GM21737 (cell line): Measurements from ENCODE around the gene KCNK1.

ENCODE experiments used
- ATAC-seq: cut with Tn5 transposase; IDR thresholded peaks from one replicate; pipeline ENCODE4 v1.9.1; 2021; ENCODE audit warnings: mild to moderate bottlenecking, moderate library complexity; ENCODE audit not compliant: unreplicated experiment

KCNK1 gene

GRCh38 chr1:233613252-233614172, at the start of gene KCNK1:
Gene KCNK1, plus strand, starts transcription at chr1:233614106. Its CDS starts 66 bp downstream, at chr1:233614172.
- no peak for ATAC-seq

- ATAC-seq: no peak
Observed at GRCh38 chr1:233565313-233565712, 48.6 kb upstream of the KCNK1 start.

GRCh38 chr1:233566886-233567285, 47.0 kb upstream of the KCNK1 start:
- ATAC-seq: no peak

GRCh38 chr1:233569636-233570035, 44.3 kb upstream of the KCNK1 start:
- ATAC-seq: no peak

GRCh38 chr1:233570216-233570615, 43.7 kb upstream of the KCNK1 start:
- no peak for ATAC-seq

GRCh38 chr1:233570706-233571105, 43.2 kb upstream of the KCNK1 start:
- no peak for ATAC-seq

GRCh38 chr1:233572896-233573295, 41.0 kb upstream of the KCNK1 start:
- no peak for ATAC-seq

- no peak for ATAC-seq
Observed at GRCh38 chr1:233575450-233575849, 38.5 kb upstream of the KCNK1 start.

GRCh38 chr1:233582439-233582838, 31.5 kb upstream of the KCNK1 start:
- ATAC-seq: no peak

- no peak for ATAC-seq
Observed at GRCh38 chr1:233584376-233584775, 29.5 kb upstream of the KCNK1 start.

GRCh38 chr1:233584931-233585330, 29.0 kb upstream of the KCNK1 start:
- no peak for ATAC-seq

- ATAC-seq: no peak
Observed at GRCh38 chr1:233586301-233586700, 27.6 kb upstream of the KCNK1 start.

- ATAC-seq: no peak
Observed at GRCh38 chr1:233587196-233587595, 26.7 kb upstream of the KCNK1 start.

- no peak for ATAC-seq
Observed at GRCh38 chr1:233587958-233588799, 25.7 kb upstream of the KCNK1 start.

GRCh38 chr1:233597489-233597901, 16.4 kb upstream of the KCNK1 start:
- no peak for ATAC-seq

GRCh38 chr1:233598891-233599541, 14.9 kb upstream of the KCNK1 start:
- peak; percentile 76 for ATAC-seq

- ATAC-seq: peak; percentile 50
Observed at GRCh38 chr1:233599542-233600073, 14.3 kb upstream of the KCNK1 start.

GRCh38 chr1:233600488-233600887, 13.4 kb upstream of the KCNK1 start:
- no peak for ATAC-seq

GRCh38 chr1:233603478-233603877, 10.4 kb upstream of the KCNK1 start:
- ATAC-seq: no peak

- ATAC-seq: no peak
Observed at GRCh38 chr1:233605205-233605604, 8.7 kb upstream of the KCNK1 start.

- ATAC-seq: no peak
Observed at GRCh38 chr1:233606813-233607212, 7.1 kb upstream of the KCNK1 start.
